ENCODE data around the gene GALNT14. TPM values are rescaled to one million over a fixed set of nuclear protein-coding genes. Genes with fewer than 3 reads are reported as not detected.

The GALNT14 gene
- polyA plus RNA-seq, 2 donors, result 17.2 to 23.5 TPM

DNA sequence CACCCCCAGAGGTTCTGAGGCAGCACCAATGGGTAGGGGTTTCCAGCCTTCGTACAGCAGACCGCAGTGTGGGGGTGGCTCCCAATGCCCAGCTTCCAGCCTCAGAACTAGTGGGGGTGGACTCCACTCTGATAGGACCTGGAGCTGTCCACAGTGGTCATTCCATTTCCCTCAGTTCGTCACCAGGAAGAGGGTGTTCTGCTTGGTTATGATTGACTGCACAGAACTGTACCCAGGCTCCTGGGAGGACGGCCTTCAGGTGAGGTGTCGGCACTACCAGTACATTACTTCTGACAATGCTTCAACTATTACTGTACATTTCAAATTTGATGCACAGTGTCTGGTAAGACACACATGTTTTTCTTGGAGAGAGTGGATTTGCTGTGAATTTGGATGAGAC is 180.6 kb downstream of the GALNT14 start:
- Histone ChIP-seq H3K4me1 (ENCODE audit: control insufficient read depth in 2 of 2, insufficient read depth in 2 of 2, low read length in 1 of 2) (peaks cover 0 to 2% of the 10 kb centered on the region in 2 donors), H3K36me3 (ENCODE audit: control insufficient read depth in 2 of 2, insufficient read depth in 2 of 2, low read length in 1 of 2) (no peaks in the 10 kb centered on the region), H3K27me3 (ENCODE audit: control insufficient read depth in 1 of 2, insufficient read depth in 2 of 2, low read length in 2 of 2) (no peaks in the 10 kb centered on the region), H3K4me3 (ENCODE audit: low read depth in 1 of 2, low read length in 2 of 2) (no peak overlapping the region), H3K9me3 (ENCODE audit: control insufficient read depth in 2 of 2, insufficient read depth in 1 of 2, low read depth in 1 of 2, low read length in 1 of 2) (no peaks in the 10 kb centered on the region), H3K27ac (ENCODE audit: low read depth in 2 of 2, low read length in 1 of 2) (no peak overlapping the region)
- WGBS, 2 donors, result 82 to 90% methylated on average over 5 of the region's 5 CpGs

DNA sequence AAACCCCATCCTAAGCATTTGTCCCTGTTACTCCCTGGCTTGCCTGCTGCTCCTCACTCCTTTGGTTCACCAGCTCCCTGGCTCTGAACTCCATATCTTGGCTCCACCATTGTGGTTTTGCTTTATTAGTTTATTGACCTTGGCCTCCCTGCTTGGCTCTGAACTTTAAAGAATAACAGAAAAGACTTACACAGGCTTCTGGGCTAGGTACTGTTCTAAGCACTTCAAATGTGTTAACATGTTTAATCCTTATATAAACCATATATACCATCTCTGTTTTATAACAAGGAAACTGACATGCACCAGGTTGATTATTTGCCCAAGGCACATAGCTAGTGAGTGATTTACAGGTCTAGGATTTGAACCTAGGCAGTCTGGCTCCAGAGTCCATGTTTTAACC is 181.2 kb downstream of the GALNT14 start:
- no peaks in the 10 kb centered on the region for H3K36me3 ChIP-seq (ENCODE audit: control insufficient read depth in 2 of 2, insufficient read depth in 2 of 2, low read length in 1 of 2)
- no peaks in the 10 kb centered on the region for H3K9me3 ChIP-seq (ENCODE audit: control insufficient read depth in 2 of 2, insufficient read depth in 1 of 2, low read depth in 1 of 2, low read length in 1 of 2)
- H3K27ac ChIP-seq (ENCODE audit: low read depth in 2 of 2, low read length in 1 of 2), result no peak overlapping the region
- peaks cover 0 to 2% of the 10 kb centered on the region in 2 donors for H3K4me1 ChIP-seq (ENCODE audit: control insufficient read depth in 2 of 2, insufficient read depth in 2 of 2, low read length in 1 of 2)
- H3K4me3 ChIP-seq (ENCODE audit: low read depth in 1 of 2, low read length in 2 of 2), result no peak overlapping the region
- H3K27me3 ChIP-seq (ENCODE audit: control insufficient read depth in 1 of 2, insufficient read depth in 2 of 2, low read length in 2 of 2), result no peaks in the 10 kb centered on the region

DNA sequence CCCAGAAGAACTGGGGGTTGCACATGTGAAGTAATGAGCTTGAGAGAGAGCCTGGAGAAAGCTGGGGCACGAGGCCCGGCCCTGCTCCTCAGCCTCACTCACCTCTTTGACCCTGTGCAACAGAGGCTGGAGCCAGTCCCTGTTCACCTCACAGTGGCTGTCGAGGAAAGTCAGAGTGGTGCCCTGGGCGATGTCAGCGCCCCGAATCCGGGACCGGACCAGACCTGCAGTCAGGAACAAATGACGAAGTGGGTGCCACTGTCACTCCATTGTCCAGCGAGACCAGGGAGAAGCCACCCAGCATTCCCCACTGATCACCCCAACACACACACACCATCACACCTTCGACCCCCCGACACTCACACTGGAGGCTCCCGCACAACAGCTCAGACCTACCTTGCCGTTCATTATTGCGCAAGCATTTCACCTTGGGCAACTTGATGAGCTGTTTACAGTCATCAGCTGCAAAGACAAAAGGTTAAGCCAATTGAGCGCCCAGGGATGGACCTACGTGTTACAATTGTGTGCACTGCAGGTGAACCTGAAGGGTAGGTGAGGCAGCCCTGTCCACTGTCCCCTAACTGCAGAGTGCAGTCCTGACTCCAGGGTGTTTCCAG is 182.6 kb downstream of the GALNT14 start:
- 92 to 93% methylated on average over 17 of the region's 17 CpGs for WGBS, 2 donors
- Histone ChIP-seq H3K9me3 (ENCODE audit: control insufficient read depth in 2 of 2, insufficient read depth in 1 of 2, low read depth in 1 of 2, low read length in 1 of 2) (no peaks in the 10 kb centered on the region), H3K27me3 (ENCODE audit: control insufficient read depth in 1 of 2, insufficient read depth in 2 of 2, low read length in 2 of 2) (no peaks in the 10 kb centered on the region)

DNA sequence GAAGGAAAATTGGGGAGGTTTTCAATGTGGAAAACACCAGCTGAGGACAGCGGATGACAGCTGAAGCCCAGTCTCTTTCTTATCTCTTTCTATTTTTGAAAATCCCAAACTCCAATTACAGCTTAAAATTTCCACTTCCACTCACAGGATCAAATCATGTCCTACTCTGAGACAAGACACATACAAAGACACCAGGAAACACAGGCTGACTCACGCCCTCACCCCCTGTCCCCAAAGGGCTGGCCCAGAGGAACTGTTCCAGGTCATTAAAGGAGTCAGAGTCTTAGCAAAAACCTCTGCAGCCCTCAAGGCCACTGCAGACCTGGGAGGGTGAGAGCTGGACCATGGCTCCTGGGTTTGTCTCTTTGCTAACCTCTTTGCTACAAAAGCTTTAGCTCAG is 187.9 kb downstream of the GALNT14 start:
- no peaks in the 10 kb centered on the region for H3K27me3 ChIP-seq (ENCODE audit: control insufficient read depth in 1 of 2, insufficient read depth in 2 of 2, low read length in 2 of 2)
- peaks cover 0 to 2% of the 10 kb centered on the region in 2 donors for H3K4me1 ChIP-seq (ENCODE audit: control insufficient read depth in 2 of 2, insufficient read depth in 2 of 2, low read length in 1 of 2)
- no peak overlapping the region for H3K4me3 ChIP-seq (ENCODE audit: low read depth in 1 of 2, low read length in 2 of 2)
- no peak overlapping the region for H3K27ac ChIP-seq (ENCODE audit: low read depth in 2 of 2, low read length in 1 of 2)
- WGBS, 2 donors, result 69 to 85% methylated on average over 2 of the region's 2 CpGs
- H3K9me3 ChIP-seq (ENCODE audit: control insufficient read depth in 2 of 2, insufficient read depth in 1 of 2, low read depth in 1 of 2, low read length in 1 of 2), result no peaks in the 10 kb centered on the region
- no peaks in the 10 kb centered on the region for H3K36me3 ChIP-seq (ENCODE audit: control insufficient read depth in 2 of 2, insufficient read depth in 2 of 2, low read length in 1 of 2)

More for the DNA sequence above, 182.6 kb downstream of the GALNT14 start:
- H3K4me3 ChIP-seq (ENCODE audit: low read depth in 1 of 2, low read length in 2 of 2), result no peak overlapping the region
- no peak overlapping the region for H3K27ac ChIP-seq (ENCODE audit: low read depth in 2 of 2, low read length in 1 of 2)
- no peaks in the 10 kb centered on the region for H3K36me3 ChIP-seq (ENCODE audit: control insufficient read depth in 2 of 2, insufficient read depth in 2 of 2, low read length in 1 of 2)
- peaks cover under 1 to 2% of the 10 kb centered on the region in 2 donors for H3K4me1 ChIP-seq (ENCODE audit: control insufficient read depth in 2 of 2, insufficient read depth in 2 of 2, low read length in 1 of 2)

DNA sequence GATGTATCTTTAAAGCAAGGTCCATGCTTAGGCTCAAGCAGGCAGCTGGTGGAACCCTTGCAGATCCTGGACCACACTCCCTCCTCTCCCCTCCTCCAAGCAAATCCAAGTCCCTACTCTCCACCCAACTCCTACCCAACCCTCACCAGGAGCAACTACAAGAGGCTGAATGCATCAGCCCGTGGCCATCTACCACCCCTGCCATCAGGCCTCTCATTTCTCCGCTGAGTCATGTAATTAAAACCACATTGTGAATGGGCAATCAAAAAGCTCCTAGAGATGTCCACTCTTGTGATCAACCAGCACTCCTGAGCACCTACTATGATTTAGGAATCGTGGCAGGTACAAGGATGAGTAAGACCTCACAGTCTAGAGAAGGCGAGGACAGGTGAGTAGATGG is 188.8 kb downstream of the GALNT14 start:
- no peak overlapping the region for H3K27ac ChIP-seq (ENCODE audit: low read depth in 2 of 2, low read length in 1 of 2)
- no peaks in the 10 kb centered on the region for H3K27me3 ChIP-seq (ENCODE audit: control insufficient read depth in 1 of 2, insufficient read depth in 2 of 2, low read length in 2 of 2)
- no peaks in the 10 kb centered on the region for H3K9me3 ChIP-seq (ENCODE audit: control insufficient read depth in 2 of 2, insufficient read depth in 1 of 2, low read depth in 1 of 2, low read length in 1 of 2)
- H3K36me3 ChIP-seq (ENCODE audit: control insufficient read depth in 2 of 2, insufficient read depth in 2 of 2, low read length in 1 of 2), result no peaks in the 10 kb centered on the region
- WGBS, 2 donors, result 75 to 93% methylated on average over 4 of the region's 4 CpGs
- peaks cover 0 to 2% of the 10 kb centered on the region in 2 donors for H3K4me1 ChIP-seq (ENCODE audit: control insufficient read depth in 2 of 2, insufficient read depth in 2 of 2, low read length in 1 of 2)
- no peak overlapping the region for H3K4me3 ChIP-seq (ENCODE audit: low read depth in 1 of 2, low read length in 2 of 2)

DNA sequence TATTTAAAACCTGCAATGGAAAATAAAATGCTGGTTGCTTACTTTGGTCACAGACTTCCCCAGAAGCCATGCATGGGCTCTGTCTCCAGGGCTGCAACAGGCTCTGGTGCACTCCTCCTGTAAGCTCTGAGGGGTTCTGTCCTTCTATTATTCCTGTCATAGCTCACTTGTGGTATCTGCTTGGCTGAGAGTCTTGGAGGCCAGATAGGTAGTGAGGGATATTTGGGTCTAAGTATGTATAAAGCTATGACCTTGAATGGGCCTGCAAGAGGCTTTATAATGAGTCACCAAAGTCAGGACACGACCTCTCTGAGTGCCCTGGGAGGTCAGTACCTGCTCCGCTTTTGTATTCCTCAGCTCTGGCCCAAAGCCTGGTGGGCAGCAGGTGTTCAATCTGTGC is 189.4 kb downstream of the GALNT14 start:
- H3K9me3 ChIP-seq (ENCODE audit: control insufficient read depth in 2 of 2, insufficient read depth in 1 of 2, low read depth in 1 of 2, low read length in 1 of 2), result no peaks in the 10 kb centered on the region
- WGBS, 2 donors, result 90 to 91% methylated on average over 2 of the region's 2 CpGs
- H3K27ac ChIP-seq (ENCODE audit: low read depth in 2 of 2, low read length in 1 of 2), result no peak overlapping the region
- H3K4me1 ChIP-seq (ENCODE audit: control insufficient read depth in 2 of 2, insufficient read depth in 2 of 2, low read length in 1 of 2), result peaks cover 0 to 2% of the 10 kb centered on the region in 2 donors
- H3K27me3 ChIP-seq (ENCODE audit: control insufficient read depth in 1 of 2, insufficient read depth in 2 of 2, low read length in 2 of 2), result no peaks in the 10 kb centered on the region
- no peak overlapping the region for H3K4me3 ChIP-seq (ENCODE audit: low read depth in 1 of 2, low read length in 2 of 2)
- H3K36me3 ChIP-seq (ENCODE audit: control insufficient read depth in 2 of 2, insufficient read depth in 2 of 2, low read length in 1 of 2), result no peaks in the 10 kb centered on the region

DNA sequence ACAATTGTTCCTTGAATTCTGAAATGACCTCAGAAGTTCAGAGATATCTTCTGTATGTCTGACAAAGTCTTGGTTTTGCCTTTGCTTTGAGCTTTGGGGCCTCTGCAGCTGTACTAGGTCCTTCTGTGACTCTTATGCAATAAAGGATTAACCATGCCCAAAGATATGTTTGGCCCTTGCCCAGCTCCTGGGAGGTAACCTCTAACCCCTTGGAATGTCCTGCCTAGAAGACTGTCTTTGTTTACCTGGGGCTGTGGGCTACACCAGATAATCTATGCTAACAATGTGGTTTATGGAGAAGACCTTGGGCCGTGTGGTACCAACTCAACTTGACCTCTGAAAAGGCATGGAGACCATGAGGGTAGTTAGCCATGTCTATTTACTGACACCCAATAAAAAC is 190.1 kb downstream of the GALNT14 start:
- Histone ChIP-seq H3K36me3 (ENCODE audit: control insufficient read depth in 2 of 2, insufficient read depth in 2 of 2, low read length in 1 of 2) (no peaks in the 10 kb centered on the region), H3K4me1 (ENCODE audit: control insufficient read depth in 2 of 2, insufficient read depth in 2 of 2, low read length in 1 of 2) (peaks cover 0 to 2% of the 10 kb centered on the region in 2 donors), H3K27ac (ENCODE audit: low read depth in 2 of 2, low read length in 1 of 2) (no peak overlapping the region), H3K9me3 (ENCODE audit: control insufficient read depth in 2 of 2, insufficient read depth in 1 of 2, low read depth in 1 of 2, low read length in 1 of 2) (no peaks in the 10 kb centered on the region), H3K27me3 (ENCODE audit: control insufficient read depth in 1 of 2, insufficient read depth in 2 of 2, low read length in 2 of 2) (no peaks in the 10 kb centered on the region), H3K4me3 (ENCODE audit: low read depth in 1 of 2, low read length in 2 of 2) (no peak overlapping the region)
- WGBS, 2 donors, result 72 to 76% methylated on average over 1 of the region's 1 CpG

DNA sequence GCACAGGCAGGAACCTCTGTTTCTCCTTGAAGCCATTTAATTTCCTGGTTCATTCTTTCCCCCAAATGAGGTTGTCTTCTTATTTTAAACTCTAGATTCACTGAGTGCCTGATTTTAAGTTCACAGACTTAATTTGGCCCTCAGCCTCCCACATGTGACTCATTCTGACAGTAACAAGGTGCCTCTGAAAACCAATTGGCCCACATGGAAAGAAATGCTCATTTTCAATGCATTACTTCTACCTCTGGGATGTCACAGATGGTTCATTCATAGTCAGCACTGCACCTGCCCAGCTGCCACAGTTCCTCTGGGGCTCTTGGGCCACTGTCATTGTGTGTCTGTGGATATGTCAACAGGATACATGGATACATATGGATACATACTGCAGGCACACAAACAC is 190.6 kb downstream of the GALNT14 start:
- Histone ChIP-seq H3K27ac (ENCODE audit: low read depth in 2 of 2, low read length in 1 of 2) (no peak overlapping the region), H3K9me3 (ENCODE audit: control insufficient read depth in 2 of 2, insufficient read depth in 1 of 2, low read depth in 1 of 2, low read length in 1 of 2) (no peaks in the 10 kb centered on the region), H3K4me1 (ENCODE audit: control insufficient read depth in 2 of 2, insufficient read depth in 2 of 2, low read length in 1 of 2) (peaks cover 0 to 2% of the 10 kb centered on the region in 2 donors), H3K36me3 (ENCODE audit: control insufficient read depth in 2 of 2, insufficient read depth in 2 of 2, low read length in 1 of 2) (no peaks in the 10 kb centered on the region), H3K27me3 (ENCODE audit: control insufficient read depth in 1 of 2, insufficient read depth in 2 of 2, low read length in 2 of 2) (no peaks in the 10 kb centered on the region), H3K4me3 (ENCODE audit: low read depth in 1 of 2, low read length in 2 of 2) (no peak overlapping the region)

DNA sequence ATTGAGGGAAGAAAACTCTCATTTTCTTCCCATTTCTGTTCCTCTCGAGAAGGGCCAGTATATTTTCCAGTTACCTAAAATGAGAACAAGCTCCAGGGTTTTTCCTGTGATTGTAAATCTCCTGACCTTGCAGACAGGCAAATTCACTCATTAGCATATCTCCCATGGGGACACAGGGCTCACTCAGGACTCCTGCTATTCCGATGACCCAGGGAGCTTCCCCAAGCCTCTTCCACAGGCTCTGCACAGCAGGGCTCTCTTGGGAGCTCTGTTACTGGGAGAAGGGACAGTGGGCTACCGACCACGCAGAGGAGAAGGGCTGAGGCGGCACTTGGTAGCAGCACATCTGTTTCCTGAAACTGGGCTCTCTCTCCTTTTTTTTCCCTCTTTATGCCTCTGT is 195.8 kb downstream of the GALNT14 start:
- H3K9me3 ChIP-seq (ENCODE audit: control insufficient read depth in 2 of 2, insufficient read depth in 1 of 2, low read depth in 1 of 2, low read length in 1 of 2), result no peaks in the 10 kb centered on the region
- H3K27ac ChIP-seq (ENCODE audit: low read depth in 2 of 2, low read length in 1 of 2), result no peak overlapping the region
- no peaks in the 10 kb centered on the region for H3K36me3 ChIP-seq (ENCODE audit: control insufficient read depth in 2 of 2, insufficient read depth in 2 of 2, low read length in 1 of 2)
- no peaks in the 10 kb centered on the region for H3K27me3 ChIP-seq (ENCODE audit: control insufficient read depth in 1 of 2, insufficient read depth in 2 of 2, low read length in 2 of 2)
- H3K4me1 ChIP-seq (ENCODE audit: control insufficient read depth in 2 of 2, insufficient read depth in 2 of 2, low read length in 1 of 2), result no peaks in the 10 kb centered on the region
- WGBS, 2 donors, result 60 to 76% methylated on average over 5 of the region's 5 CpGs
- H3K4me3 ChIP-seq (ENCODE audit: low read depth in 1 of 2, low read length in 2 of 2), result no peak overlapping the region

DNA sequence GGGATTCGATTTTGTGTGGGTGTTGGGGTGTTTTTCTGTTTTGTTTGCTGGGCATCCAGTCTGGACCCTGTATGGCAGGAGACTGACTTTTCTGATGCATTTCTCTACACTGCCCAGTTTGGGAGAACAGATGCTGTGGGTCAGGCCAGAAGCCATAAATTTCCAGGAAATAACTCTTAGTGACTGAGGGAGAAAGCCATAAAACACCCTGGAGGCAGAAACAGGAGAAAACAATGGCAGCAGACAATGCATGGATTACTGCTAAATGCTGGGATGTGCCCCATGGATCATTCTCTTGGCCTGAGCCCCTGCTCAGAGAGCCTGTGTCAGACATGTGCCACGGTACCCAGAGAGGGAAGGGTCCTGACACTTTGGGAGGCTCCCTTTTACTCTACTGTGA is 197.4 kb downstream of the GALNT14 start:
- Histone ChIP-seq H3K9me3 (ENCODE audit: control insufficient read depth in 2 of 2, insufficient read depth in 1 of 2, low read depth in 1 of 2, low read length in 1 of 2) (no peaks in the 10 kb centered on the region), H3K4me1 (ENCODE audit: control insufficient read depth in 2 of 2, insufficient read depth in 2 of 2, low read length in 1 of 2) (no peaks in the 10 kb centered on the region), H3K36me3 (ENCODE audit: control insufficient read depth in 2 of 2, insufficient read depth in 2 of 2, low read length in 1 of 2) (no peaks in the 10 kb centered on the region), H3K27me3 (ENCODE audit: control insufficient read depth in 1 of 2, insufficient read depth in 2 of 2, low read length in 2 of 2) (no peaks in the 10 kb centered on the region), H3K27ac (ENCODE audit: low read depth in 2 of 2, low read length in 1 of 2) (no peak overlapping the region), H3K4me3 (ENCODE audit: low read depth in 1 of 2, low read length in 2 of 2) (no peak overlapping the region)
- 48 to 65% methylated on average over 2 of the region's 2 CpGs for WGBS, 2 donors
